HG03045 (cell line): ENCODE results near the gene GOSR1.
"Not testable (repeated sequence)": the region's sequence is repeated elsewhere in the genome, so short reads cannot be mapped to it uniquely, and the experiment has no call there.

Source experiments
- ATAC-seq: cut with Tn5 transposase; IDR thresholded peaks from one replicate; pipeline ENCODE4 v1.9.1; 2021; ENCODE audit warnings: mild to moderate bottlenecking, moderate library complexity; ENCODE audit not compliant: unreplicated experiment

The GOSR1 gene

DNA sequence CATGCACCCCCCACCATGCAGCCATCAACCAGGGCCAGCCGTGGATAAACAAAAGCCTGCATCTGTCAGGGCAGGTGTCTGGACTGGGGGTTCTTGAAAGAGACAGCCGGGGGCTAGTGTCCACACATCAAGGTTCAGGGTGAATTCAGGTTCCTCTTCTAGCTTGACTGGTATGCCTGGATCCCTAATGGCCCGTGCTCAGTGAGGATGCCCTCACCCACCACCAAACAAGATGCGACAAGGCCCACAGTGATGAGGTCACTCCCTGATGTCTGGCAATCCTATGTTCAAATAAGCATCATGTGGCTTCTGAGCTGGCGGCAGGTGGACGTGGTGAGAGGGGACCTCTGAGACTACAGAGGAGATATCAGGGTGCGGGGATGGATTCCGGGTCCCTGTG, 64.6 kb downstream of the GOSR1 start:
- no peak for ATAC-seq

DNA sequence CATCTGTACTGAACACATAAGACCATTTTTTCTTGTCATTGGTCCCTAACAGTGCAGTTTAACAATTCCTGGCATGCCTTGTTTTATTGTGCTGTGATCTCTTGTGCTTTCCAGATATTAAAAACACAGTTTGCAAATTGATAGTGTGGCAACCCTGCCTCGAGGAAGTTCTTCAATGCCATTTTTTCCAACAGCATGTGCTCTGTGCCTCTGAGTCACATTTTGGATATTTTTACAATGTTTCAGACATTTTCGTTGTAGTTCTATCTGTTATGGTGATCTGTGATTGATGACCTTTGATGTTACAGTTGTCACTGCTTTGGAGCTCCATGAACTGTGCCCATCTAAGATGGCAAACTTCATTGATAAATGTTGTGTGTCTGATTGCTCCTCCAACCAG, 66.2 kb downstream of the GOSR1 start:
- no peak for ATAC-seq

DNA sequence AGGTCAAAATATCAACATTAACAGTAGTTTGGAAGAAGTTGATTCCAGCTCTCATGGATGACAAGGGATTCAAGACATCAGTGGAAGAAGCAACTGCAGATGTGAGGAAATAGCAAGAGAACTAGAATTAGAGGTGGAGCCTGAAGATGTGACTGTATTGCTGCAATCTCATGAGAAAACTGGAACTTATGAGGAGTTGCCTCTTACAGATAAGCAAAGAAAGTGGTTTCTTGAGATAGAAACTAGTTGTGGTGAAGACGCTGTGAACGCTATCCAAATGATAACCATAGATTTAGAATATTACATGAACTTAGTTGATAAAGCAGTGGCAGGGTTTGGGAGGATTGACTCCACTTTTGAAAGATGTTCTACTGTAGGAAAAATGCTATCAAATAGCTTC, 67.8 kb downstream of the GOSR1 start:
- ATAC-seq: no peak

DNA sequence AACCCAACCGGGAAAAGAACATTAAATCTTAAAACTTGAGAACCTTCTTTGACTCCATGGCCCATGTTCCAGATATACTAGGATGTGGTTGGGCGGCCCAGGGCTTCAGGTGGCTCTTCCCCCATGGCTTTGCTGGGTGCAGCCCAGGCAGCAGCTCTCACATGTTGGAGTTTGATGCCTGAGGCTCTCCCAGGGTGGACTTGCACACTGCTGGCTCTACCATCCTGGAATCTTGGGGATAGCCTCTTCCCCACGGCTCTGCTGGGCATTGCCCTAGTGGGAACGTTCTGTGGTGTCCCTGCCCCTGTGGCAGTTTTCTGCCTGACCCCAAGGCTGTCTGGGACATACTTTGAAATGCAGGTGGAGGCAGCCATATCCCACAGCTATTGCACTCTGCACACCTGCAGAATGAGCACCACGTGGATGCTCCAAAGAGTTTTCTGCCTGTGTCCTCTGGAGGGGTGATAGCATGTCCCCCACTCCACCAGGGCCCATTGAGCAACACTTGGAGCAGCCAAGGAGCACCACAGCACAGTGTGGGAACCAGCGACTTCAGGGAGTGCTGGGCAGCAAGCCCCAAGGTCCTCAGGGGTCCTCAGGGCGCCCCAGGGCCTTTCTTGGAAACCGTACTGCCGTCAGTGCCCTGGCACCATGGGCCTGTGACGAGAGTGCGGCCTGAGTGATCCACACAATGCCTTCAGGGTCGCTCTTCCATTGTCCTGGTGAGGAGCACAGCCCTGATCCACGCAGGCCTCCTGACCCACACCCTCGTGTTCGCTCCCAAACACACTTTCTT, 70.8 kb downstream of the GOSR1 start:
- ATAC-seq: no peak

DNA sequence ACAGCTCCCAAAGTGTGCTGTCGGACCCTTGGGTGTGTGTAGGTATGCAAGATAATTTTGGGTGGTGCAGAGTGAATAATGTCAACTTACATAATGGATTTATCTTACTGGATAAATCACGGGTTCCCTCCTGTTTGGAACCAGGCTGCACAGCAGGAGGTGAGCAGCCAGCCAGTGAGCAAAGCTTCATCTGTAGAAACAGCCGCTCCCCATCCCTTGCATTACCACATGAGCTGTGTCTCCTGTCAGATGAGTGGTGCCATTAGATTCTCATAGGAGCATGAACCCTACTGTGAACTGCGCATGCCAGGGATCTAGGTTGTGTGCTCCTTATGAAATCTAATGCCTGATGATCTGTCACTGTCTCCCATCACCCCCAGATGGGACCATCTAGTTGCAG, 72.0 kb downstream of the GOSR1 start:
- ATAC-seq: not testable (repeated sequence)

DNA sequence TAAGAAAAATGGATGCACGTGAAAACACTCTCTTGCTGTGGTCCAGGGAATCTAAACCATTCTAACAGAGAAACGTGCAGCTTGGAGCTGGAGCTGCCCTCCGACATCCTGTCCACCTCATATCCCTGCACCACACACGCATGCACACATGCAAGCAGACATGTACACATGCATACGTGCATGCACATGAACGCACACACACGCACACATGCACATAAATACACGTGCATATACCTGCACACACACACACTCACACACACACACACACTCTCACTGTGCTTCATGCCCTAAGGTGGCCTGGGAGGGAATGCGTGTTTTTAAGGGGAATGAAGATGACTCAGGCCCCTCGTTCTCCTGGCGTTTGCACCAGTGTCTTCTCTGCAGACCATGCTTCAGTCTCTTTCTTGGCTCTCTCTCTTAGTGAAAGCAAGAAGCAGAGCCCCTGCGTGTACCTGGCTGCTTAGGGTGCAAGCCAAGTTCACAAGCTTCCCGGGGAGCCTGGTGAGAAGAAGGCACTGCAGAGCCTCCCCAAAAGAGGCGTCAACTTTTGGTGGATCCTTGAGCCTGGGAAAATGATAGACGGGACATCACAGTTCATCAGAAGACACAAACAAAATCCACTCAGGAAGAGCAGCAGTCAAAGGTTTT, 72.8 kb downstream of the GOSR1 start:
- ATAC-seq: no peak

DNA sequence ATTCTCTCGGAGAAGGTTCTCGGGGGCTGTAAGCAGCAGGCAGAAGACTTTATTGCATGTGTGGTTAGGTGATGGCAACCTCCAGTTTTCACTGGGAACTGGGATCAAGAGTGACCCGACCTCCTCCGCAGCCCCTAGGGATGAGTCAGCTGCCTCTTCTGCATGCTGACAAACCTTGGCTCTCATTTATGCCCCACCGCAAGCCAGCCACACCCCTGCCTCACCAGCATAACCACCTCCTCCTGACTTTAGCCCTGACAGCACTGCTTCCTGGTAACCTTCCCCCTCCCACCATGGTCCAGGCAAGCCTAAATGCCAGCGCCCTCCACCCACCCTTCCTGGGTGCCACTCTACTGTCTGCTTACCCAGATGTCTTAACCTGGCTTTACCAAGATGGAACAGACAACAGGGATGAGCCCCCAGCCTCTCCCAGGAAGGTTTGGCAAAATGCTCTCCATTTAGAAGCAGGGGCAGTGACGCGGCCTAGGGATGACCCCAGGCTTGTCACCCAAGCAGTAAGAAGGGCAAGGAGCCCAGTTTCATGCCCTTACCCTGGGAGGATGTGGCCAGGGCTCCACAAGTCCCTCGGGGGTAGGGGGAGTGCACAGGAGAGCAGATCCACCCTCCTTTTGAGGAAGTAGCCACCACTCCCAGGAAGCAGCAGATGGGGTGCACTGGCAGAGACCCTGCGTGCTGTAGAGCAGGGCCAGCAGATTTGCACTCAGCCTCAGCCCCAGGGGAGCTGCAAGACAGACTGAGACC, 73.5 kb downstream of the GOSR1 start:
- ATAC-seq: no peak

DNA sequence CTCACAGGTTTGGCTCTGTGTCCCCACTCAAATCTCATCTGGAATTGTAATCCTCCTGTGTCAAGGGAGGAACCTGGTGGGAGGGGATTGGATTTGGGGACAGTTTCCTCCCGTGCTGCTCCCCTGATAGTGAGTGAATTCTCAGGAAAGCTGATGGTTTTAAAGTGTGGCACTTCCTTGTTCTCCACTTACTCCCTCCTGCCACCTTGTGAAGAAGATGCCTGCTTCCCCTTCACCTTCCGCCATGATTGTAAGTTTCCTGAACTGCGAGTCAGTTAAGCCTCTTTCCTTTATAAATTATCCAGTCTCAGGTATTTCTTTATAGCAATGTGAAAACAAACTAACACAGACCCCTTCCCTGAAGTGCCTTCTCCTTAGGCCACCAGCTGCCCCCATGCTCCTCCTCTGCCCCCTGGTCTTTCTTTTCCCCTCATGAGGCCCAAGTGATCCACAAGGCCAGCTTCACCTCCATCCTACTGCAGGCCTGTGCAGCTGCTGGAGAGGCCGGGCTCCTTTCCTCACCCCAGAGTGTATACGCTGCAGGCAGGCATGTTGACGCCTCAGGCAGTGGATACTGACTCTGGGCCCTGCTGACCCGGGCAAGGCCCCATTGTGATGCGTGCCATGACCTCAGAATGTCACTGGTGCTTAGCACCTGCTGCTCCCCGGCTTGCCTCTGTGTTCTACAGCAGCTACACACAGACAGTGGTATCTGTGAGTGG, 74.2 kb downstream of the GOSR1 start:
- not testable (repeated sequence) for ATAC-seq

DNA sequence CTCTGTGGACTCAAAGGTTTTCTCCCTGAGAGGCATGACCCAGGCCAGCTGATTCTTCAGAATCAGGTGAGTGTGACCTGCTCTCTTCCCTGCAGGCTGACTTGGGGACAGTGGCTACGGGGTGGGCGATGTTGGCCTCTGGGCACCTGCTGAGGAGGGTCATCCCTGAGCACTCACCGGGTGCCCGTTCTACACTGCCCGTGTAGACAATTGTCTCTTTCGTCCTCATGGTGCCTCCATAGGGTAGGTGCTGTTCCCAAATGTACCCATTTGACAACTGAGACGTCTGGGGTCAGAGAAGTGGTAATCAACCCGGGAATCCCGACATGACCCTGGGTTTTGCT, 74.8 kb downstream of the GOSR1 start:
- no peak for ATAC-seq

DNA sequence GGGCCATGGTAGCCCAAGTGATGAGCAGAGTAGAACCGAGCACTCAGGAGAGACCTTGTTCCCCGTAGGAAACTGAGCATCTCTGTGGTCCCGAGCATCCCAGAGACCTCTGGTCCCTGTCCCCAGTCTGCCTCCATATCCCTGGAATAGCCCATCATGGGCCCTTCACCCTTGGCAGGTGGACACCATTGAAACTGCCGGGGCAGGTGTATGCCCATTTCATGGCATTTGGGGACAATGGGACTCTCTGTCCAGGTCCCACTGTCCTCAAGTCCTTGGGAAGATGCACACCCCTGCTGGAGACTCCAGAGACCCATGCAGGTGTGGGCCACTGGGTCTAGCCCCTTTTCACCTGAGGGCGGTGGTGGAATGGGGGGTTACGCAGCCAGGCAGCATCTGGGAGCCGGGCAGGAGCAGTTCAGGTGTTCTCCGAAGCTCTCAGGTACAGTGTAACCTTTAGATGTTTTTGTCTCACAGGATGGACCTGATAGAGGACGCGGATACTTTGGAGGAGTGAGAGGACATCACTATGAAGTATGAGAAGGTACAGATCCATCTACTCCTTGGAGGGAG, 75.9 kb downstream of the GOSR1 start:
- ATAC-seq: no peak

DNA sequence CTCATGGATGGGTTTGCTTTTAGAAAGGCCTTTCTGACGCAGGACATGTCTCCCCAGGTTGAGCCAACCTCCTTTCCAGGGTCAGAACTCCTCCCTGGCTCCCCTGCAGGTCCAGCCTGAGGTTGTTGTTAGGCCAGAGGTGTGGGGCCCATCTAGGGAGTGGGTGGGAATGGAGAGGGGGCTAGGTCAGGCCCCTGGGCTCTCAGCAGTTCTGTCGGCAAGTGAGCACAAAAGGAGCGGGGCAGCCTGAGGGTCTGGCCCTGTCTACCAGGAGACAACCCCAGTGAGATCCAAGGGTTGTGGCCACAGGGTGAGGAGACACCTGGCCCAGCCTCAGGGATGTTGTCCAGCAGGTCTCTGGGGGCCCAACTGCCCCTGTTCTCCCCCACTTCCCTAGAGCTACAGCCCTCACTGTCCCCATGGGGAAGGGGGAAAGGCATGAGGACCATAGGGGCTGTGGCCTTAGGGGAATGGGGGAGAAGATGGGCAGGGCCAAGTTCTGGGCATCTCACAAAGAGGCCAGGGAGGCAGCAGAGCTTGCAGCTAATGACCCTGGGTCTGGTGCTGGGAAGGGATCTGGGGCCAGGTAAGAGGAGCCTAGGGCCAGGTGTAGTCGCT, 76.7 kb downstream of the GOSR1 start:
- ATAC-seq: not testable (repeated sequence)

DNA sequence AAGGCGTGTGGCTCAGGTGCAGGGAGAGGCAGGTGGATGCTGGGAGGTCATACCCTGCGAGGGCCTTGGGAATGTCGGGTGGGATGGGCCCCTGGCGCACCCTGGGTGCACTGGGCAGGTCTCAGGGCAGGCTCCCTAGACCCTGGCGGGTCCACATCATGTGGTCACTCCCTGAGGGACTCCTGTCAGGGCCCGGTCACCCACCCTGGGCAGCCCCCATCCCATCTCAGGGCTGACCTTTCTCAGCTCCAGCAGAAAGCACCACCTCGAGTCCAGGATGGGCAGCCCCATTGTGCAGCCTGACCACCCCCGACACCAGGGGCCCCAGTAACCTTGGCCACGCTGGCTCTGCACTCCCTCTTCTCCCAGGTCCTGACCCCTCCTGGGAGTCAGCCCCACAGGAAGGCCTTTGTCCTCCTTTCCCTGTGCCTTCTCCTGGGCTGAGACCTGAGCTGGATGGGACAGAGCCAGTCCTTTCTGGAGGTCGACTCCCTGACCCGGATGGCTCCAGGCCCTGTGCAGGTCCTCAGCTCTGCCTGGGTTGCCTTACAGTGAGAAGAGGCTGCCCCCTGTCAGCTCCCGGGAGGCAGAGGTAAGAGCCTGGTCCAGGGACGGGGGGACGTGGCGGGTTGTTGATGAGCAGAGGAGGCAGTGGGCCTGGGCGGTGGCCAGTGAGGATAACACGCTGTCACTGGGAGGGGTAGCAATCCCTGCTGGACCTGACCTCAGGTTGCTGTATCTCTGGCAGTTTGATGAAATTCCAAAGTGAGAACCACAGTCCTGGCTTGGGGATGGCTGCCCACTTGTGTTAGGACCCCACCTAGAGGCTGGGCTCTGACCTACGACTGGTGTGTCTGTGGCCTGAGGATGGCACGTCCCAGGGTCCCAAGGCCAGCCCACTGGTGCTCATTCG, 77.9 kb downstream of the GOSR1 start:
- no peak for ATAC-seq

DNA sequence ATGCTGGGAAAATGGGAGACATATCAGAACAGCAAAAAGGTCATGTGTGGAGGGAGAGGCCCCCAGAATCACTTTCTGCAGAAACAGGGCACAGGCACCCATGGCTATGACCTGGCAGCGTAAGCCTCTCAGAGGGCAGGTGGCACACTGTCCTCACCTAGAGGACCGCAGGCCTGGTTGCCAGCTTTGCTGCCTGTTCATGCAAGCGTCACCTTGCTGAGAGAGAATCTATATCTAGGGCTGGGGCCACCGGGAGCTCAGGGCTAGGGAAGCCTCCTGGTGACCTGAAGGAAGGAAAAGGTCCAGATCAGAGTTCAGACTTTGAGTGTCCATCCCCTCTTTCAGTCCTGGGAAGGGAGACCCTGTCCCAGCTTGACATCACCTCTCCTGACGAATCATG, 78.7 kb downstream of the GOSR1 start:
- no peak for ATAC-seq

DNA sequence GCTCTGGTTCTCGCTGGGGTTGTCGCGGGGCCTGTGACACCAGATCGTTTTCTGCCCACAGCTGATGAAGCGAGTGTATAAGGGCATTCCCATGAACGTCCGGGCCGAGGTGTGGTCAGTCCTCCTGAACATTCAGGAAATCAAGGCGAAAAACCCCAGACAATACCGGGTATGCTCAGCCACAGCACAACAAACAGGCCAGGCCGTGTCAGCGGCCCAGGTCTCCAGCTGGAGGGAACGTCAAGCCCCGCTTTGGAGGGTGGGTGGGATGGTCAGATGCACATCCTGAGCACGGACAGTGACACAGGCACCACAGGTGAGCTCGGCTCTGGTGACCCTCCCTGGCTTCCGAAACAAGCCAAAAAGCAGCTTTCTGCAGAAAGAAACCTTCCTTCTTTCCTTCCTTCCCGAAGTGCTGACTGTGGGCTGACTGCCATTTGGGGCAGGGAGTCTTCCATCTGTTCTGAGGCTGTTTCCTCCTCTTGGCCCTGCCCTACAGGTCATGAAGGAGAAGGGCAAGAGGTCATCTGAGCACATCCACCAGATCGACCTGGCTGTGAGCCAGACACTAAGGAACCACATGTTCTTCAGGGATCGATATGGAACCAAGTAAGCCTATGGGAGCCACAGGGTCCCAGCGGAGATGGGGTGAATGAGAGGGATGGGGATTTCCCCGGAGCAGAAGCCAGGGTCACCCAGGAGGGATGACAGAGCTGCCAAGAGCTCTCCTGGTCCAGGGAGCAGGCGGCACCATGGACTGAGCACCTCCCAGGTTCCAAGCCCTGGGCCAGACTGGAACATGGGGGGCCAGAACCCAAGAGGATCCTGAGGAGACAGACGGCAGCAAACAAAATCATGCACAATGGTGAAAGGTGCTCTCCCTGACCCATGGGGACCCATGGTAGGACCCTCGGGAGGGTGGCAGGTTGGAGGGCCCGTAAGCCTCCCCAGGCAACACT, 79.4 kb downstream of the GOSR1 start:
- no peak for ATAC-seq

DNA sequence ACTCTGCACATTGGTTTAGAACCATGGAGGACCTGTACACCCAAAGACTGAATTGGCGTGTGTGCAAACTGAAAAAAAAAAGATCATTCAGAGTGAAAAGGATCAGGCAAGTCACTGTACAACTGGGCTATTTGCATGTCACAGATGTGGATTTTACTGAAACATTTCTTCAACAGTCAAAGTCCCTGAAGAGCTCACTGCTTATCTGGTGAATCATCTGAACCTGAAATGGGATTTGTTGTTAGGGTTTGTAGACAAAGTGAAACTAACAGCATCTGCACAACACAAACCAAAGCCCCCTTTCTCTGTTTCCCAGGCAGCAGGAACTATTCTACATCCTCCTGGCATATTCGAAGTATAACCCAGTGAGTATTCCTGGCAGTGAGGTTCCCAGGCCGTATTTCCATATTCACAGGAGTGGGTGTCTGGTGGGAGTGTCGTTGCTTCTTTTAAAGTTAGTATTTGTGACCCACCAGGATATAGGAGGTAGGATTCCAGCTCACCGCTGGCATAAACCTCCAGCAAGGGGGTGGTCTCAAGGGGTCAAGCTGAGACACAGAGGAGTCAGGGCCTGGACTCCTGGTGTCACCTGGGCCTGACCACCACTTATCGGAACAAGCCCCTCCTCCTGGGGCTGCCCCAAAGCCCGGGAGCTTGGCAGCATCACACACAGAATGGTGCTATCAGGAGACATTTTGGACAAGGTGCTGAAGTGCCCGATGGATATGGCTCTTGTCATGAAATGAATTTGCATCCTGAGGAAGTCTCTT, 80.9 kb downstream of the GOSR1 start:
- no peak for ATAC-seq

DNA sequence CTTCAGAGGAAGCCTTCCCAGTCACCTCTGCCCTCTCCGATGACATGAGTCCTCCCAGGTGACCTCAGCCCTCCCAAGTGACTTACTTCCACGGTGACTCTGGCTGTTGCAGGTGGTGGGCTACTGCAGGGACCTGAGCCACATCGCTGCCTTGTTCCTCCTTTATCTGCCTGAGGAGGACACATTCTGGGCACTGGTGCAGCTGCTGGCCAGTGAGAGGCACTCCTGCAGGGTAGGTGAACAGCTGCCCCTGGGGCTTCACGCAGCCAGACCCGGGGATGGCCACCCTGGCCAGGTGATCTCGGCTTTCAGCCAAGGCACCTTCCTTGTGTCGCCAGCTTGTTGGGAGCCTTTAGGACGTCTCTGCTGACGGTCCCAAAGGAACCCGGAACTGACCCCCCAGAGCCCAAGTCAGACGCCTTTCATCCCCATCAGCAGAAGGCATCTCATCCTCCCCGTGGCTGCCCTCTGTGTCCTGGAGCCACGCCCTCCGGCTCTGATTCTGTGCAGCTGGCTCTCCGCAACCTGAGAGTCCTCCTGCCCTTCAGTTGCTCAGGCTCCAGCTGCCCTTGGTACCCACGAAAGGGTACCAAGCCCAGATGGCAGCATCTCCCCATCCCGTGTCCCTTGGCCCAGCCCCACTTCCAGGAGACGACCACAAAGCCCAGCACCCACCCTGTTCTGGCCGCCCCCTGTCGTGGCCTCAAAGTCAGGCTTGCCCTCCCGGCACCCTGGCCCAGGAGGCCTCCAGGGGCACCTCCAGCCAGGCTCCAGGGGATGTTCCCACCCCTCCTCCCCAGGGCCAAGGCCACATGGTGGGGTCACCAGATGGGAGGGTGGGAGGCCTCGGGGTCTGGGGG, 81.7 kb downstream of the GOSR1 start:
- no peak for ATAC-seq

DNA sequence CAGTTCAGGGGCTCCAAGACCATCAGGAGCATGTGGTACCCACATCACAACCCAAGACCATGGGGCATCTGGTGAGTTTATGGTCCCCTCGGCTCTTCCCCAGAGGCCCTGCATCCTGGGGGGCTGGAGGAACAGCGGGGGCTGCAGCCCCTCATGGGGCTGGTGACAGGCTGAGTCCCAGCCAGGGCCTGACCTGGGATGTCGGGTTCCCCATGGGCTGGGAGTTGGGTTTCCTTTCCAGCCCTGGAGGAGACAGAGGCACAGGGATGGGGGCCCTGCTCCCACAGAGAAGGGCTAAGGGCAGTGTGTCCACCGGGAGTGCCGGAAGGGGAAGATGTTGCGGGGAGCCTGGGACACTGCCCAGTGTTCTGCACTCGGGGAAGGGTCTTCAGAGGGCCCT, 82.4 kb downstream of the GOSR1 start:
- ATAC-seq: no peak
